ENCODE measurements around the gene C17orf113.

C17orf113 gene

GRCh38 chr17:42050393-42051012, at the start of gene C17orf113:
C17orf113 (minus strand) TSS chr17:42050601; CDS start chr17:42043376, 7,225 bp downstream.
- DNase-seq, result peak; percentile 47 to 61

GRCh38 chr17:42098730-42099399, 48.5 kb upstream of the C17orf113 start:
- no peak for DNase-seq

DNA sequence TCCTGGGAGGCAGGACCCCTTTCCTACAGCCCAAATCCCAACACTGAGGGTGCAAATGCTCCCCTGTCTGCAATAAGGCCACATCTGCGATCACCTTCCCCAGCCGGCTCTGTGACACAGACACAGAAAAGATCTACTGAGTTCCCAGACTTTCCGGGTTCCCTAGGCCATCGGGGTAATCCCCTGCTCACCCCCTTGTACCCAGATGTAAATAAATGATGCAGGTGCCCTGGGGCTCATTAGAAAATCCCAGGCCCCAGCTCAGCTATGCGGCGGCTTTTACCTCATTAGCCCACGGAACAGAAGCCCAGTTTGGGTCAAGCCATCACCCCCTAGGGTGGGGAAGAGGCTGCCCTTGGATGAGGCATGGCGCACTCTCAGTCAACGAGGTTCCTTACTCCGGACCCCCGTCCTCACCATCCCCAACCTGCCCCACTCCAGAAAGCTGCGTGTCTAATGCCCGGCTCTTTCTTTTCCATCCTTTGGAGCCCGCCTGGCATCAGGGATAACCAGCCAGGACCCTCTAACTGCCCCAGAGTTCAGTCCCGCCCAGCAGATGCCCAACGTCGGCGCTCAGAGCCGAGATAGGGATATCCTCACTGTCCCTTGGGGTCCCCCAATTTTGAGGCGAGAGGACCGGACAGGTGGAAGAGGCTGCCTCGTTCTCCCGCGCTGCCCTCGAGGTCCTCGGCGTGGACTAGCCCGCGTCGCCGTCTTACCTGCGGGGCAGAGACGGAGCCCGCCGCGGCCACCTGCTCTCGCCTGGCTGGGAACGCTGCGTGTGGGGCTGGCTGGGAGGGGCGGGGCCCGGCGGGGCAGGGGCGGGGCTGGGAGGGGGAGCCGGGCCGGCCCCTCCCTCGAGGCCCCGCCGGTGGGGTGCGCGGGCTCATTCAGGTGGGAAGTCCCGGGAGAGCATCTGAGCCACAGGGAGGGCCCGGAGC, 47.6 kb upstream of the C17orf113 start, which contains the start of gene ZNF385C:
TSS of gene ZNF385C (minus strand) at position 783 of the 941 bp plus-strand sequence. CDS start 35,417 bp downstream, outside the sequence.
- peak; percentile 27 to 53 for DNase-seq

DNA sequence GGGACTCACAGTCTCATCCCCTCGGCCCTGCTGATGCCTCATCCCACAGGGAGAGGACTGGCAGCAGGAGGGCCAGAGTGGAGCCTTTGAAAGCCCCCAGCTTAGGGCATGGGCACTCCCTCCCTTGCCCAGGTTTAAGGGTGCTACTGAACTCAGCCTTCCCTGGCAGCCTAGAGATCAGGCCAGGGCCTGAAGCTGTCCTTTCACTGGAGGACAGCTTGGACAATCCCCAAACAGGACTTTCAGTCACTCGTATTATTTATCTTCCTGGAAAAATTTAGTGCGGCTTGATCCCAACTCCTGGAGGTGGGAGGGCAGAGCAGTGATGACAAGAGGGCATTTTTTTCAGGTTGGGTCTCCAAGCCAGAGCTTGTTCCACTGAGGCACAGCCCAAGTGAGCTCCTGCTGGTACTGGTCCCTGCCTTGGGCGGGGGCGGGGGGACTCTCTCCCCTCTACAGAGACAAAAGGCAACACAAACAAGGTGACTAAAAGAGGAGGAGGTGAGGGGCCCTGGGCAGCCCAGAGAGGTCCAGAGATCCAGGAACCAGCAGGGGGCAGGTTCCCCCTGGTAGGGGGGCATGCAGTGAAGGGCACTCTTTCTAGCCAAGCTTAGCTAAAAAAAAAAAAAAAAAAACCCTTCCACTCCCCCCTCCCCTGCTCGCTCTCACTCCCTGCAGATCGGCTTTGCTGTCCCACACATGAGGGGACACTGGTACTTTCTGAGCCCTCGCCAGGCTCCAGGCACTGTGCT, 46.1 kb upstream of the C17orf113 start:
- no peak for DNase-seq

GRCh38 chr17:42094375-42095069, 44.1 kb upstream of the C17orf113 start:
- no peak for DNase-seq

- DNase-seq, result no peak
These were observed 42.5 kb upstream of the C17orf113 start for GRCh38 chr17:42092939-42093338.

GRCh38 chr17:42090964-42091790, 40.8 kb upstream of the C17orf113 start:
- DNase-seq, result no peak

DNA sequence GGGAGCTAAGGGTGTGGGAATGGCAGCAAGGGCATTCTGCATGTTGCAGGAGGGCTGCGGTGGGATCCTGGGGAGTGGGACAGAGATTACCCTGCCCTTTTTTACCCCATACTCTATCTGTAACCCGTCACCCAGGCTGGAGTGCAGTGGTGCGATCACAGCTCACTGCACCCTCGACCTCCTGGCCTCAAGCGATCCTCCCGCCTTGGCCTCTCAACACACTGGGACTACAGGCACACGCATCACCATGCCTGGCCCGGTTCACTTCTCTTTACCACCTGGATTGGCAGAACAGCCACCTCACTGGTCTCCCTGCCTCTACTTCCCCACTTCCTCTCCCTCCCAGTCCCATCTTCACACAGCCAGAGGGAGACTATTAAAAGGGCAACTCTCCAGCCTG, 38.3 kb upstream of the C17orf113 start:
- no peak for DNase-seq

GRCh38 chr17:42087736-42088705, 37.6 kb upstream of the C17orf113 start:
- no peak for DNase-seq

DNA sequence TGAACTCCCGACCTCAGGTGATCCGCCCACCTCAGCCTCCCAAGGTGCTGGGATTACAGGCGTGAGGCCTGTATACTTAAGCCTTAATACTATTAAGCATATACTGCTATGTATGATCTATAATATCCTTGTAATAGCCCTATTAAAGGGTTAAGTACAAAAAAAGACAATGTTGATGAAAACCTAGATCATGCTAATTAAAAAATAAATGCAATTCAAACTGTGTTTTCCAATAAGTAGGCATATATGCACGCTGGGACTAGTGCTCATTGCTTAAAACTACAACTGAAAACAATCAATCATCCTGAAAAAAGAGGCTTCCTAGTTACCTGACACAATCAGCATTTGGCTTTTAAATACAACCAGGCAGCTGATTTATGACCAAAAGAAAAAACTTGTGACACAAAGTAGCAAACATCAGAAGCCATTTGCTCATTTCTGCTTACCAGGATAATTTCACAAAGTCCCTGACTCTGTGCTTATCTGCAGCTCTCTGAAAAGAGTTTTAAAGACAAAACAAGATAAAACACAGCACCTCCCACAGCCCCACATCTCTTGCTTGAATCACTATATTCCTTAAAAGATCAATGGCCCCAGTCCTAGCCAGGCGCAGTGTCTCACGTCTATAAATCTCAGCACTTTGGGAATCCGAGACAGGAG, 36.8 kb upstream of the C17orf113 start:
- DNase-seq, result no peak

DNA sequence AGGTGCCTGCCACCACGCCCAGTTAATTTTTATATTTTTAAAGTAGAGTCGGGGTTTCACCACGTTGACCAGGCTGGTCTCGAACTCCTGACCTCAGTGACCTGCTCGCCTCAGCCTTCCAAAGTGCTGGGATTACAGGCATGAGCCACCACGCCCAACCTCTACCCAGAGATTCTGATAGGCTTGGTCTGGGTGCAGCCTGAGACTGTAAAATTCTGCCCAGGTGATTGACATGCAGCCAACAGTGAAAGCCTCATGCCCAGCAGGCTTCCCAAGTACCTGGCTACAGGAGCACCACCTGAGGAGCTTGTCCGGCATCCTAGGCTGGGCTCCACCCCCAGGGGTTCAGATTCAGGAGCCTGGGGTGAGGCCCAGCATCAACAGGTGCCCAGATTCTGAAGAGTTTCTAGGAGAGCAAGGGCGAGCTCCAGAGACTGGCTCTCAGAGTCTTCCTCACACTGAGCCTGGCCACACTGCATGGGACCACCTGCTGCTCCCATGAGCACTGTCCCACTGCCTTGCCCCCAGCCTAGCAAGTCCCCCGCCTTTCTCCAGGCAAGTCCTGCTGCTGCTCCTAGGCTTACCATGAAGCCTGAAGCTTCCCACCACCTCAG, 31.2 kb upstream of the C17orf113 start:
- no peak for DNase-seq

GRCh38 chr17:42079541-42079940, 29.1 kb upstream of the C17orf113 start:
- DNase-seq, result no peak

DNA sequence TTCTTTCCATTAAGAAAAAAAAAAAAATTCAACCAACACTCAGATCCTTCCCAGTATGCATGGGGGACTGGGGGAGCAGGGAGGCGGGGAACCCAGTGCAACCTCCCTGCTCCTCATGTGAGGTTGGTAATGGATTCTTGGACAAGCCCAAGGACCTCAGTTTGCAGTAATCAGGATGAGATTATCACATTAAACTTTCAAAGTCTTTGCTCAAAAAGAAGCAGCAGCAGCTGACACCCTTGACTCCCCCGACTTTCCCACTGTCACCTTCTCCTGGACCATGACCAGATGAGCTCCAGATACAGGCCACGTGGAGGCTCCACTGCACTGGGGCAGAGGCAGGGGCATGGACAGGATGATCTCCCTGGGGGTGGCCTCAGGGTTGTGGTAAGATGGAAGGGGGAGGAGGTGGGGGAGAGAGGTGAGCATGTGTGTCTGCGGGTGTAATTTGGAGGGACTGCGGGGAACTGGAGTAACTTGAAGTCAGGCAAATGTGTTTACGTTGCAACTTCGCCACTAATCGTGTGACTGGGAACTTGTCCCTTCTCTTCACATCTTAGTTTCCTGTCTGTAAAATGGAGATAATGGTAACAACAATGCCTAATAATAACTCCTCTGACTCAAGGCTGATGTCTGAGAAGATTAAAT, 28.1 kb upstream of the C17orf113 start:
- no peak for DNase-seq

- DNase-seq, result no peak
These were observed 27.4 kb upstream of the C17orf113 start for GRCh38 chr17:42077755-42078154.

GRCh38 chr17:42076797-42077559, 26.6 kb upstream of the C17orf113 start:
- DNase-seq, result no peak

- no peak for DNase-seq
These were observed 25.4 kb upstream of the C17orf113 start for GRCh38 chr17:42075789-42076188.
